Measurements from ENCODE around the gene SSC5D.

DNA sequence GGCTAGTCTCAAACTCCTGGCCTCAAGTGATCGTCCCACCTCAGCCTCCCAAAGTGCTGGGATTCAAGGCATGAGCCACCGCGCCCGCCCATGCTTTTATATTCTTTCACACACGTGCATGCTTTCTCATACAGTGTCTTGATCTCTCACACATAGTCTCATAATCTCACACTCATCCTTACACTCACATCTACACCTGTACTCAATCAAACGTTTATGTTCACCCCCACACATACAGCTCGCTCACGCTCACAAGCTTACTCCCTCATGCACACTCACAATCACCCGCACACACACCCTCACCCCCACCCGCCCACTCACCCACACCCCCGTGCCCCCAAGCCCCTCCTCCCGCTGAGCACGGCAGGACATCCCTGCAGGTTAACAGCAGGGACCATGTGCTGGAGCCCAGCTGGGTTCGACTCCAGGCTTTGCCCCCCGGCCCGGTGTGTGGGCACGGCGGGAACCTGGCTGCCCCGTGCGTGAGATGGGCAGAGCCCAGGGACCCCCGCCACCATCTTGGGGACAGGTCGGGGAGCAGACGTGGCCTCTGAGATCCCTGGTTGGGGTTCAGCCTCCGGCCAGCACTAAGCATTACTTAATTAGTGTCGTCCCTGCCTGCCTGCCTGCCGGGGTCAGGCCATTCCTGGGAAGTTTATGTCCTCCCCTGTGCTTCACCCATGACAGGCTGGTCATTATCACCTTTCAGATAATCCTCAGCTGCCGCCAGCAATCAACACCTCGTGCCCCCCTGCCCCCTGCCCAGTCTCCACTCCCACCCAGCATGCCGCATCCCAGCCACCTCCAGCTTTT, 37.3 kb downstream of the SSC5D start:
- TF ChIP-seq EZH2 (IDR thresholded peaks at IDR 0.05; ENCODE audit: insufficient read depth, low read length) = no peak
- TF ChIP-seq, protein P1, sequence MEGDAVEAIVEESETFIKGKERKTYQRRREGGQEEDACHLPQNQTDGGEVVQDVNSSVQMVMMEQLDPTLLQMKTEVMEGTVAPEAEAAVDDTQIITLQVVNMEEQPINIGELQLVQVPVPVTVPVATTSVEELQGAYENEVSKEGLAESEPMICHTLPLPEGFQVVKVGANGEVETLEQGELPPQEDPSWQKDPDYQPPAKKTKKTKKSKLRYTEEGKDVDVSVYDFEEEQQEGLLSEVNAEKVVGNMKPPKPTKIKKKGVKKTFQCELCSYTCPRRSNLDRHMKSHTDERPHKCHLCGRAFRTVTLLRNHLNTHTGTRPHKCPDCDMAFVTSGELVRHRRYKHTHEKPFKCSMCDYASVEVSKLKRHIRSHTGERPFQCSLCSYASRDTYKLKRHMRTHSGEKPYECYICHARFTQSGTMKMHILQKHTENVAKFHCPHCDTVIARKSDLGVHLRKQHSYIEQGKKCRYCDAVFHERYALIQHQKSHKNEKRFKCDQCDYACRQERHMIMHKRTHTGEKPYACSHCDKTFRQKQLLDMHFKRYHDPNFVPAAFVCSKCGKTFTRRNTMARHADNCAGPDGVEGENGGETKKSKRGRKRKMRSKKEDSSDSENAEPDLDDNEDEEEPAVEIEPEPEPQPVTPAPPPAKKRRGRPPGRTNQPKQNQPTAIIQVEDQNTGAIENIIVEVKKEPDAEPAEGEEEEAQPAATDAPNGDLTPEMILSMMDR (IDR thresholded peaks at IDR 0.05; ENCODE audit: insufficient read depth, low read depth, low read length) = no peak
